Neural cell (in vitro differentiated cells): ENCODE results near the gene COL6A6.

ENCODE experiments used
- POLR2AphosphoS5 ChIP-seq: IDR thresholded peaks from 2 replicates; pipeline ENCODE4 v1.6.1; 2012
- TF ChIP-seq, protein P1 (sequence below): IDR thresholded peaks from 2 replicates; pipeline ENCODE4 v1.6.1; 2012; ENCODE audit warnings: borderline replicate concordance

DNA sequence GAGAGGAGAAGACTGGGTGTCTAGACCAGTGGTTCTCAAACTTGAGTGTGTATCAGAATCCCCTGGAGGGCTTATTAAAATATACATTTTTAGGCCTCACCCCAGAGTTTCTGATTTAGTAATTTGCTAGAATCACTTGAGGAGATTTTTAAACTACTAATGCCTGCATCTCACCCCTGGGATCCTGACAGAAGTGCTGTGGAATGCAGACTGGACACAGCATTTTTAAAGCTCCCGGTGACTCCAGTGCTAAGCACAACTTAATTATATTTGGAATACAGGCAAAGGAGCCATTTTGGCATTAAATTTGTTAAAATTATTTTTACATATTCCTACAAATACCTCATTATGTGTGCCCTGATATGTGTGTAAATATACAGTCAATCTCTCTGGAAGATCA lies 26.7 kb upstream of the COL6A6 start:
- TF ChIP-seq, protein P1, sequence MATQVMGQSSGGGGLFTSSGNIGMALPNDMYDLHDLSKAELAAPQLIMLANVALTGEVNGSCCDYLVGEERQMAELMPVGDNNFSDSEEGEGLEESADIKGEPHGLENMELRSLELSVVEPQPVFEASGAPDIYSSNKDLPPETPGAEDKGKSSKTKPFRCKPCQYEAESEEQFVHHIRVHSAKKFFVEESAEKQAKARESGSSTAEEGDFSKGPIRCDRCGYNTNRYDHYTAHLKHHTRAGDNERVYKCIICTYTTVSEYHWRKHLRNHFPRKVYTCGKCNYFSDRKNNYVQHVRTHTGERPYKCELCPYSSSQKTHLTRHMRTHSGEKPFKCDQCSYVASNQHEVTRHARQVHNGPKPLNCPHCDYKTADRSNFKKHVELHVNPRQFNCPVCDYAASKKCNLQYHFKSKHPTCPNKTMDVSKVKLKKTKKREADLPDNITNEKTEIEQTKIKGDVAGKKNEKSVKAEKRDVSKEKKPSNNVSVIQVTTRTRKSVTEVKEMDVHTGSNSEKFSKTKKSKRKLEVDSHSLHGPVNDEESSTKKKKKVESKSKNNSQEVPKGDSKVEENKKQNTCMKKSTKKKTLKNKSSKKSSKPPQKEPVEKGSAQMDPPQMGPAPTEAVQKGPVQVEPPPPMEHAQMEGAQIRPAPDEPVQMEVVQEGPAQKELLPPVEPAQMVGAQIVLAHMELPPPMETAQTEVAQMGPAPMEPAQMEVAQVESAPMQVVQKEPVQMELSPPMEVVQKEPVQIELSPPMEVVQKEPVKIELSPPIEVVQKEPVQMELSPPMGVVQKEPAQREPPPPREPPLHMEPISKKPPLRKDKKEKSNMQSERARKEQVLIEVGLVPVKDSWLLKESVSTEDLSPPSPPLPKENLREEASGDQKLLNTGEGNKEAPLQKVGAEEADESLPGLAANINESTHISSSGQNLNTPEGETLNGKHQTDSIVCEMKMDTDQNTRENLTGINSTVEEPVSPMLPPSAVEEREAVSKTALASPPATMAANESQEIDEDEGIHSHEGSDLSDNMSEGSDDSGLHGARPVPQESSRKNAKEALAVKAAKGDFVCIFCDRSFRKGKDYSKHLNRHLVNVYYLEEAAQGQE = no peak
- no peak for TF ChIP-seq POLR2AphosphoS5
